Measurements from ENCODE around the gene CR2.
"Not testable (repeated sequence)": the region's sequence is repeated elsewhere in the genome, so short reads cannot be mapped to it uniquely, and the experiment has no call there.

The CR2 gene

DNA sequence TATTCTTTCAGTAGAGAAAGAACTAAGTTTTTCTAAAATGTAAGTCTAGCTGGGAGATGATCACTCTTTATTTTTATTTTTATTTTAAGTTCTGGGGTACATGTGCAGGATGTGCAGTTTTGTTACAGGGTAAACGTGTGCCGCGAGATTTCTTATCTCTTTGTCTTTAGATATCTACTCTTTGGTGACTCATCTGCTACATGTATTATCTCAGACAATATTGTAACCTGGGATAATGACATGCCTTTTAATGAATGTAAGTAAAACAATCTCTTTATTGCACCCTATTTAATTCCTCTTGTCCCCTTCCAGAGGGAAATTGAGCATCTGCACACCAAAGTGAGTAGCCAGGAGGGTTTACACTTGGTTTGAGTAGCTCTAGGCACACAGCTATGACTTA, 9.4 kb downstream of the CR2 start:
- no peak overlapping the region for H3K27ac ChIP-seq
- TF ChIP-seq, protein P1, sequence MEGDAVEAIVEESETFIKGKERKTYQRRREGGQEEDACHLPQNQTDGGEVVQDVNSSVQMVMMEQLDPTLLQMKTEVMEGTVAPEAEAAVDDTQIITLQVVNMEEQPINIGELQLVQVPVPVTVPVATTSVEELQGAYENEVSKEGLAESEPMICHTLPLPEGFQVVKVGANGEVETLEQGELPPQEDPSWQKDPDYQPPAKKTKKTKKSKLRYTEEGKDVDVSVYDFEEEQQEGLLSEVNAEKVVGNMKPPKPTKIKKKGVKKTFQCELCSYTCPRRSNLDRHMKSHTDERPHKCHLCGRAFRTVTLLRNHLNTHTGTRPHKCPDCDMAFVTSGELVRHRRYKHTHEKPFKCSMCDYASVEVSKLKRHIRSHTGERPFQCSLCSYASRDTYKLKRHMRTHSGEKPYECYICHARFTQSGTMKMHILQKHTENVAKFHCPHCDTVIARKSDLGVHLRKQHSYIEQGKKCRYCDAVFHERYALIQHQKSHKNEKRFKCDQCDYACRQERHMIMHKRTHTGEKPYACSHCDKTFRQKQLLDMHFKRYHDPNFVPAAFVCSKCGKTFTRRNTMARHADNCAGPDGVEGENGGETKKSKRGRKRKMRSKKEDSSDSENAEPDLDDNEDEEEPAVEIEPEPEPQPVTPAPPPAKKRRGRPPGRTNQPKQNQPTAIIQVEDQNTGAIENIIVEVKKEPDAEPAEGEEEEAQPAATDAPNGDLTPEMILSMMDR (IDR thresholded peaks at IDR 0.05): no peak
- TF ChIP-seq ZFX (IDR thresholded peaks at IDR 0.05; ENCODE audit: borderline replicate concordance): no peak

DNA sequence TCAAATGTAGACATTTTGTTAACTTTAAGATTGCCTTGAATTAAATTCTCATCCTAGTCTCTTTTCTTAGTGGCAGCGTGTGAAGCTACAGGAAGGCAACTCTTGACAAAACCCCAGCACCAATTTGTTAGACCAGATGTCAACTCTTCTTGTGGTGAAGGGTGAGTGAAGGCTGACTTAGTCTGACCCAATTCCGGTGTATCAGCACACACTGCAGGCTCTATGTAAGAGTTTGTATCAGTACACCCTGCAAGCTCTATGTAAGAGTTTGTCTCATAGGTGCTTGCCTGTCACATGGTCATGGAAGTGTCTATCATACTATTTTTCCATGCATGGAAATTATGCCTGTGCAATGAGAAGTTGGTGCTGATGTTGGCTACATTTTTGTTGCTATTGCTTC, 16.8 kb downstream of the CR2 start:
- no peak overlapping the region for H3K27ac ChIP-seq
- TF ChIP-seq, protein P1 (IDR thresholded peaks at IDR 0.05): no peak
- no peak for TF ChIP-seq ZFX (IDR thresholded peaks at IDR 0.05; ENCODE audit: borderline replicate concordance)

DNA sequence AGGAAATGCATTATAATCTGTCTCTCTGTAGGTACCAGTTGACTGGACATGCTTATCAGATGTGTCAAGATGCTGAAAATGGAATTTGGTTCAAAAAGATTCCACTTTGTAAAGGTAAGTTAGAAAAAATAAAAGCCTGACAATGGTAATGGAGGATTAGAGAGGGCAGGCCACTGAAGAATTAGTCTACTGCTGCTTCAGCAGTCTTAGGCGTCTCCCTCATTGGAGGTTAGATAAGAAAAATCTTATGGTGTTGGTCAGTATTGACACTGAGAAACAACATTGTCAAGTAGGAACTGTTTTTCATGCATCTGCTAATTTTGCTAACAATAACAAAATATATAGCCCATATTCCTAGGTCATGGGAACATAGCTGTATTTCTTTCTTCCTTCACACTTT, 20.1 kb downstream of the CR2 start:
- no peak for TF ChIP-seq ZFX (IDR thresholded peaks at IDR 0.05; ENCODE audit: borderline replicate concordance)
- TF ChIP-seq, protein P1 (IDR thresholded peaks at IDR 0.05): no peak
- no peak overlapping the region for H3K27ac ChIP-seq

DNA sequence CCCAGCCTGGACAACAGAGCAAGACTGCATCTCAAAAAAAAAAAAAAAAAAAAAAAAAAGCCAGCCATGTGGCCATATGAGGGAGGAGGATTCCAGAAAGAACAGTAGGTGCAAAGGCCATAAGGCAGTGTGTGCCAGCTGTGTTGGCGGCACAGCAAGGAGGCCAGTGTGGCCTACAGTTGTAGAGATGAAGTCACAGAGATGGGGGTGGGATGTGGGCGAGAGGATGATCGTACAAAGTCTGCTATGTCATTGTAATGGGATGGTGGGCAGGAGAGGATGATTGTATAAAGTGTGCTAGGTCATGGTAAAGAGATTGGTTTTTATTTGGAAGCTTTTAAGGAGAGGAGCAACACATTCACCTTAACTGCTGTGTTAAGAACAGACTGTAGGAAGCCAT, 32.1 kb downstream of the CR2 start:
- no peak overlapping the region for H3K27ac ChIP-seq
- TF ChIP-seq ZFX (IDR thresholded peaks at IDR 0.05; ENCODE audit: borderline replicate concordance): no peak

DNA sequence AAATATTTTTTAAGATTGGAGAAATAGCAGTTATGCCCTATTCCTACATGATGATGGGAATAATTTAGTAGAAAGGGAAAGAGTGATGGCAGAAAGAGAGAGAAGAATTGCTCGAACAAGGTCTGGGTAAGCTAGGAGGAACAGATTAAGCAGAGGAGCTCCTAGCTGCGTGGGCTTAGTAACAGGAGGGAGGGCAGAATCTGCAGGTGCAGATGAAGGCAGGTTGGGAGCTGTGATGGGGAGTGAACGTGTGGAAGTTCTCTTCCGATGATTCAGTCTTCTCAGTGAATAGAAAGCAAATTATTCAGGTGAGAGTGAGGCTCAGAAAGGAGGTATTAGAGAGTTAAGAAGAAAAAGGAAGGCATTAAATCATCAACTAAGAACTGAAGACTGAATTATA, 33.5 kb downstream of the CR2 start:
- H3K27ac ChIP-seq: no peak overlapping the region
- no peak for TF ChIP-seq ZFX (IDR thresholded peaks at IDR 0.05; ENCODE audit: borderline replicate concordance)
- TF ChIP-seq, protein P1 (IDR thresholded peaks at IDR 0.05): no peak

DNA sequence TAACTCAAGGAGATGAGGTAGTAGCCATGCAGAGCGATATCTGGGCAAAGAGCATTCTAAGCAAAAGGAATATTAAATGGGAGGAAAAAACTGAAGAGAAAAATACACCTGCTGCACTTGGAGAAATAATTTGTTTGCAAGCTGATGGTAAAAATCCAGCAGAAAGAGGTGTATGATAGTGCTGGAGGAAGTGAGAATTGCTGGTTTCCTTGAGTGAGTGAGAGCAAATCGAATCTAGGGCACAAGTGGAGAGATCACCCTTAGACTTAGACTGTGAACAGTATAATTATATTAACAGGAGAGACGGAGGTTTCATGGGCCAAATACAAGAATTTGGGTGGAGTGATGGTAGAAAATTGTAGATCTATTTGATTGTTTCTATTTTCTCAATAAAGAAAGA, 39.1 kb downstream of the CR2 start:
- no peak for TF ChIP-seq ZFX (IDR thresholded peaks at IDR 0.05; ENCODE audit: borderline replicate concordance)
- TF ChIP-seq, protein P1 (IDR thresholded peaks at IDR 0.05): no peak
- no peak overlapping the region for H3K27ac ChIP-seq

DNA sequence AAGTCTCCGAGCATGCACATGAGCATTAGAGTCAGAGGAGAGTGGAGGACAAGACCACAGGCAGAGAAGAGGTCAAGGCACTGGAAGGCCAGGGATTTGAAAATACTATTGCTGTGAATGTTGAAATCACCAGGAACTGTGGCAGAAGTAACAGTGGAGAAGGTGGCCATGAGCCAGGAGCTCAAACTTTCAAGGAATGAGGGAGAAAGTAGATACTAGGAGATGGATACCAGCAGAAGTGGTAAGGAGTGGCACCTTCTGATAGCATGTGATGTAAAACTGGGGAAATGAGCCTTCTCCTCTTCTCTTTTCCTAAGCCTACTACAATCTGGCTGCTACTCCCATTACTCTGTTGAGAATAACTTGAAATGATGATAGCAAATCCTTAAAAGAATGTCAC, 40.0 kb downstream of the CR2 start:
- H3K27ac ChIP-seq: no peak overlapping the region
- TF ChIP-seq, protein P1 (IDR thresholded peaks at IDR 0.05): no peak
- no peak for TF ChIP-seq ZFX (IDR thresholded peaks at IDR 0.05; ENCODE audit: borderline replicate concordance)

DNA sequence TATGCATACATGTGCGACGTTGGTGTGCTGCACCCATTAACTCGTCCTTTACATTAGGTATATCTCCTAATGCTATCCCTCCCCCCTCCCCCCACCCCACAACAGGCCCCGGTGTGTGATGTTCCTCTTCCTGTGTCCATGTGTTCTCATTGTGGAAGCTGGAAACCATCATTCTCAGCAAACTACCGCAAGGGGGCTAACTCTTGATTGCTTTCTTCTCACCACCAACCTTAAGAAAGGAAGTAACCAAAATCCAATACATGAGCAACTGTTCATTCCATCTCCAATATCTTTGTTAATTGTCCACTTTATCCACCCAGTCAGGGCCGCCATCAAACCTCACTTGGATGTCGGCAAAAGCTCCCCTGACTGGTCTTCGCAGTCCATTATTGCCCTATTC, 41.2 kb downstream of the CR2 start:
- not testable (repeated sequence) for H3K27ac ChIP-seq
